CD4-positive, alpha-beta T cell (primary cell): ENCODE results near the gene PPM1A. TPM values are rescaled to one million over a fixed set of nuclear protein-coding genes. Genes with fewer than 3 reads are reported as not detected.

Experiments used
- ATAC-seq: fragments of 200-7000 bp; cut with Tn5 transposase; one replicate; pipeline ENCODE4 v1.10.0; 2022; ENCODE audit warnings: mild to moderate bottlenecking; ENCODE audit not compliant: poor library complexity
- CTCF ChIA-PET: fragments of 350-600 bp; sonication (Branson Sonifier 250); formaldehyde crosslinking; loops from one replicate; lab custom pipeline; 2021; ENCODE audit warnings: antibody characterized with exemption, inconsistent platforms; lab: Charles Lee
- POLR2A ChIA-PET: fragments of 350-600 bp; sonication (Branson Sonifier 250); formaldehyde crosslinking; loops from one replicate; lab custom pipeline; 2021; ENCODE audit warnings: antibody characterized with exemption, inconsistent platforms; lab: Charles Lee
- DNase-seq, 14 experiments: peaks; one replicate each; pipeline ENCODE4 v3.0.0-alpha.2; 2013 to 2020; ENCODE audit warnings: mixed read lengths in 2 of 14
- H3K27ac ChIP-seq, 2 donors: one replicate each; pipeline versions ENCODE4 v1.5.1 to v1.7.0; 2013; ENCODE audit warnings: low read length in 2 of 2, low read depth in 1 of 2, mild to moderate bottlenecking in 1 of 2
- H3K27me3 ChIP-seq, 2 experiments: 1 replicate in 1 of 2; 2 replicates in 1 of 2; pipeline versions ENCODE4 v1.6.1 to v1.7.0; 2013; ENCODE audit warnings: low read length in 2 of 2, control low read depth in 1 of 2, mild to moderate bottlenecking in 1 of 2, moderate library complexity in 1 of 2; ENCODE audit not compliant: insufficient read depth in 2 of 2, control insufficient read depth in 1 of 2
- H3K36me3 ChIP-seq: one replicate; pipeline ENCODE4 v1.6.1; 2013; ENCODE audit warnings: low read length, control low read depth; ENCODE audit not compliant: insufficient read depth
- H3K4me1 ChIP-seq: one replicate; pipeline ENCODE4 v1.6.1; 2013; ENCODE audit warnings: low read length, control low read depth; ENCODE audit not compliant: insufficient read depth
- H3K4me3 ChIP-seq: one replicate; pipeline ENCODE4 v1.5.1; 2013; ENCODE audit warnings: mild to moderate bottlenecking, low read length, moderate library complexity
- H3K9me3 ChIP-seq, 2 experiments: 1 replicate in 1 of 2; 2 replicates in 1 of 2; pipeline versions ENCODE4 v1.6.1 to v1.7.0; 2013; ENCODE audit warnings: low read length in 2 of 2, mild to moderate bottlenecking in 2 of 2, control low read depth in 1 of 2, moderate library complexity in 1 of 2; ENCODE audit not compliant: control insufficient read depth in 1 of 2, insufficient read depth in 1 of 2
- H3K27ac Mint-ChIP-seq: one replicate; pipeline ENCODE4 v1.8.0; 2020; ENCODE audit warnings: mixed read lengths
- H3K27me3 Mint-ChIP-seq: one replicate; pipeline ENCODE4 v1.8.0; 2021; ENCODE audit warnings: mixed read lengths
- H3K36me3 Mint-ChIP-seq: one replicate; pipeline ENCODE4 v1.8.0; 2021; ENCODE audit warnings: low read depth, mixed read lengths
- H3K4me1 Mint-ChIP-seq: one replicate; pipeline ENCODE4 v1.8.0; 2021; ENCODE audit warnings: low read depth, mixed read lengths
- H3K4me3 Mint-ChIP-seq: one replicate; pipeline ENCODE4 v1.8.0; 2020; ENCODE audit warnings: mild to moderate bottlenecking, mixed read lengths
- H3K9me3 Mint-ChIP-seq: one replicate; pipeline ENCODE4 v1.8.0; 2020; ENCODE audit warnings: mixed read lengths
- intact Hi-C, 2 experiments: fragments of 100-400 bp; cut with DNase I in 1 of 2; cut with micrococcal nuclease in 1 of 2; formaldehyde crosslinking; loops; one replicate each; pipeline versions ENCODE4 v1.15.1 to v1.9.0; 2023 to 2025; cut with DNase I, micrococcal nuclease
- total RNA-seq, 174 experiments: library from RNA in 2 of 174; stranded (reverse) in 2 of 174; gene quantifications; one replicate each; pipeline ENCODE4 v1.2.3 and lab custom pipeline; 2021 to 2026
- TF ChIP-seq, protein P1 (sequence below): fragments of 200-600 bp; IDR thresholded peaks from one replicate; pipeline ENCODE4 v1.8.0; 2022; ENCODE audit warnings: antibody characterized with exemption, mild to moderate bottlenecking

PPM1A gene
- total RNA-seq, 2 experiments from 2014 or later = 96.9 to 97.2 TPM

DNA sequence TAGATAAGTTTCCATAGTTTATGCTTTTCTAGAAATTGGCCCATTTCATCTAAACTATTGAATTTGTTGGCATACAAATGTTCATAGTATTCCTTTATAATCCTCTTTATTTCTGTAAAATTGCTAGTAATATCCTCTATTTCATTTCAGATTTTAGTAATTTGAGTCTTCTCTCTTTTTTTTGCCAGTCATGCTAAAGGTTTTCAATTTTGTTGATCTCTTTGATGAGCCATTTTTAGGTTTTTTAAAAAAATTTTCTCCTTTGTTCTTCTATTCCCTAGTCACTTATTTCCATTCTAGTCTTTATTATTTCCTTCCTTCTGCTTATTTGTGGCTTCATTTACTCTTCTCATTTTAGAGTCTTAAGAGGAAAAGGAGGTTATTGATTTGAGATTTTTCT lies 19.4 kb upstream of the PPM1A start:
- Mint-ChIP-seq H3K4me3 (no peak overlapping the region), H3K9me3 (peaks cover 9% of the 10 kb centered on the region), H3K27ac (no peak overlapping the region), H3K4me1 (no peaks in the 10 kb centered on the region), H3K36me3 (no peaks in the 10 kb centered on the region), H3K27me3 (no peaks in the 10 kb centered on the region)
- ChIA-PET CTCF (interaction anchor here (0.9 kb wide), 1 partner anchor 34 kb away, joined by 3 read pairs; no protein-coding TSS in a partner anchor), POLR2A (no interaction called here)
- peaks cover 0 to 11% of the 10 kb centered on the region in 2 experiments for H3K9me3 ChIP-seq
- no peaks in the 10 kb centered on the region for H3K36me3 ChIP-seq
- intact Hi-C loops = no loop called here
- TF ChIP-seq, protein P1, sequence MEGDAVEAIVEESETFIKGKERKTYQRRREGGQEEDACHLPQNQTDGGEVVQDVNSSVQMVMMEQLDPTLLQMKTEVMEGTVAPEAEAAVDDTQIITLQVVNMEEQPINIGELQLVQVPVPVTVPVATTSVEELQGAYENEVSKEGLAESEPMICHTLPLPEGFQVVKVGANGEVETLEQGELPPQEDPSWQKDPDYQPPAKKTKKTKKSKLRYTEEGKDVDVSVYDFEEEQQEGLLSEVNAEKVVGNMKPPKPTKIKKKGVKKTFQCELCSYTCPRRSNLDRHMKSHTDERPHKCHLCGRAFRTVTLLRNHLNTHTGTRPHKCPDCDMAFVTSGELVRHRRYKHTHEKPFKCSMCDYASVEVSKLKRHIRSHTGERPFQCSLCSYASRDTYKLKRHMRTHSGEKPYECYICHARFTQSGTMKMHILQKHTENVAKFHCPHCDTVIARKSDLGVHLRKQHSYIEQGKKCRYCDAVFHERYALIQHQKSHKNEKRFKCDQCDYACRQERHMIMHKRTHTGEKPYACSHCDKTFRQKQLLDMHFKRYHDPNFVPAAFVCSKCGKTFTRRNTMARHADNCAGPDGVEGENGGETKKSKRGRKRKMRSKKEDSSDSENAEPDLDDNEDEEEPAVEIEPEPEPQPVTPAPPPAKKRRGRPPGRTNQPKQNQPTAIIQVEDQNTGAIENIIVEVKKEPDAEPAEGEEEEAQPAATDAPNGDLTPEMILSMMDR = no peak
- H3K27ac ChIP-seq = no peak overlapping the region
- no peaks in the 10 kb centered on the region for H3K4me1 ChIP-seq
- DNase-seq (no peak), ATAC-seq (no peak)
- H3K27me3 ChIP-seq = no peaks in the 10 kb centered on the region
- H3K4me3 ChIP-seq = no peak overlapping the region

DNA sequence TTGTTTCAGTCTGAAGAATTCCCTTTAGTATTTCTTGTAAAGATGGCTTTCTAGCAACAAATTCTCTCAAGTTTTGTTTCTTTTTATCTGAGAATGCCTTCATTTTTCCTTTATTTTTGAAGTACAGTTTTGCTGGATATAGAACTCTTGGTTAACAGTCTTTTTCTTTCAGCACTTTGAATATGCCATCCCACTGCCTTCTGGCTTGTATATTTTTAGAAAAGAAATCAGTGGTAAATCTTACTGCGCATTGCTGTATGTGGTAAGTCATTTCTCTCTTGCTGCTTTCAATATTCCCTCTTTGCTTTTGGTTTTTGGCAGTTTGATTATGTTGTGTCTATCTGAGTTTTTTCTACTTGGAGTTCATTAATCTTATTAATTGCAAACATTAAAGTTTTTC lies 16.8 kb upstream of the PPM1A start:
- no peak overlapping the region for H3K4me3 Mint-ChIP-seq
- Histone ChIP-seq H3K36me3 (no peaks in the 10 kb centered on the region), H3K27me3 (no peaks in the 10 kb centered on the region), H3K4me3 (no peak overlapping the region), H3K9me3 (peaks cover 0 to 11% of the 10 kb centered on the region in 2 experiments), H3K4me1 (no peaks in the 10 kb centered on the region), H3K27ac (no peak overlapping the region)
- H3K36me3 Mint-ChIP-seq = no peaks in the 10 kb centered on the region
- no peak overlapping the region for H3K27ac Mint-ChIP-seq
- H3K4me1 Mint-ChIP-seq = no peaks in the 10 kb centered on the region
- no peaks in the 10 kb centered on the region for H3K27me3 Mint-ChIP-seq
- ChIA-PET CTCF (no interaction called here), POLR2A (no interaction called here)
- TF ChIP-seq, protein P1 = no peak
- no peak for ATAC-seq
- H3K9me3 Mint-ChIP-seq = peaks cover 9% of the 10 kb centered on the region
- intact Hi-C loops = no loop called here
- DNase-seq = no peak

DNA sequence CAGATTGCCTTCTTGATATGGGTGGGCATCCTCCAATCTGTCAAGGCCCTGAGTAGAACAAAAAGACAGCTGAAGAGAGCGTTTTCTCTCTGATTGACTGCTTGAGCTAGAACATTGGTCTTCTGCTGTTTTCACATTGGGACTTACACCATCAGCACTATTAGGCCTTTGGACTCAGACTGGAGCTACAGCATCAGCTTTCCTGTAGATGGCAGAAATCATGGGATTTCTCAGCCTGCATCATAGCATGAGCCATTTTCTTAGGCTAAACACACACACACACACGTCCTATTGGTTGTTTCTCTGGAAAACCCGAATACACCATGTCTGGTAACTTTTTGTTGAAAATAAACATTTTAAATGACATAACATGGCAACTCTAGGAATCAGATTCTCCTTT lies 15.8 kb upstream of the PPM1A start:
- no peak for DNase-seq
- peaks cover 0 to 11% of the 10 kb centered on the region in 2 experiments for H3K9me3 ChIP-seq
- Mint-ChIP-seq H3K27ac (no peak overlapping the region), H3K9me3 (peaks cover 9% of the 10 kb centered on the region), H3K4me3 (no peak overlapping the region), H3K36me3 (no peaks in the 10 kb centered on the region), H3K4me1 (no peaks in the 10 kb centered on the region), H3K27me3 (no peaks in the 10 kb centered on the region)
- POLR2A ChIA-PET = no interaction called here
- H3K27ac ChIP-seq = no peak overlapping the region
- intact Hi-C loops = no loop called here
- TF ChIP-seq, protein P1 = no peak
- CTCF ChIA-PET = interaction anchor here (1.7 kb wide), 1 partner anchor 10 kb away, joined by 4 read pairs; no protein-coding TSS in a partner anchor
- no peaks in the 10 kb centered on the region for H3K36me3 ChIP-seq
- H3K27me3 ChIP-seq = no peaks in the 10 kb centered on the region
- H3K4me3 ChIP-seq = no peak overlapping the region
- no peaks in the 10 kb centered on the region for H3K4me1 ChIP-seq
- no peak for ATAC-seq
